T1000 (cell line): ENCODE data around the gene AUNIP.

Experiments
- DNase-seq: peaks from one replicate; lab custom pipeline; 2025; ENCODE audit warnings: mixed read lengths; lab: John Stamatoyannopoulos, UW

The AUNIP gene

DNA sequence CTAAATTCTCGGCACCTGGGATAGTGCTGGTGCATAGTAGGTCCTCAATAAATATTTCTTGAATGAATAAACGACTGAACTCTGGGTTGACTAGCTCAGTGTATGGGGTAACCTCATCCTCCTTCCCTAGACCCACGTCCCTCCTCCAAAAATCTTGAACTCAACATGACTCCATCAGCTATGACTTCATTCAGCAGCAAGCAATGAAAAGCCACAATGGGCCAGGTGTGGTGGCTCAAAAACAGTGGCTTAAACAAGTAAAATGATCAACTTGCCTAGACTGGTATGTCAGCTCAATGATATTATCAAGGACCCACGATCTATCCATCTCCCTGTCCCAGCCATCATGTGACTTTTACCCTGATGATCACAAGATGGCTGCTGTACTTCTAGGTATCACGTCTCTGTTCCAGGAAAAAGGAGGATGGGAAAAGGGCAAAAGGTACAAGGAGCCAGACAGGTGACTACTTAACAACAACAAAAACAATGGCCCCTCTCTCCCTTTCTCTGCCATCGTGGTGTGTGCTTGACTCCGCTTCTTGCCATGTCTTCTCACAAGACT lies 29.2 kb upstream of the AUNIP start:
- DNase-seq = no peak

- no peak for DNase-seq
Observed at GRCh38 chr1:25885602-25886001, 26.3 kb upstream of the AUNIP start.

- no peak for DNase-seq
Observed at GRCh38 chr1:25881266-25881665, 22.0 kb upstream of the AUNIP start.

DNA sequence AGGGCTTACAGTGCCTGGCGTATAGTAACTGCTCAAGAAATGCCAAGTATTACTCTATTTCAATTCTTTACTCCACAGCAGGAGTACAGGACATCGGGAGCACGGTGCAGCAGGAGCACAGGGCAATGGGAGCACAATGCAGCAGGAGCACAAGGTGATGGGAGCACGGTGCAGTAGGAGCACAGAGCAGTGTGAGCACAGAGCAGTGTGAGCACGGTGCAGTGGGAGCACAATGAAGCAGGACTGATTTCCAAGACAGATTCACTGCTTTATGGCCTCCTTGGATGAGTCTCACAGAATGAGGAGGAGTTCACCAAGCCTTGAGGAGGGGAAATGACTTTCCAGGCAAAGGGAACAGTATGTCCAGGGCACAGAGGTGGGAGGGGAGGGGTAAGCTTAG lies 21.3 kb upstream of the AUNIP start:
- no peak for DNase-seq

- no peak for DNase-seq
Observed at GRCh38 chr1:25879675-25880074, 20.4 kb upstream of the AUNIP start.

DNA sequence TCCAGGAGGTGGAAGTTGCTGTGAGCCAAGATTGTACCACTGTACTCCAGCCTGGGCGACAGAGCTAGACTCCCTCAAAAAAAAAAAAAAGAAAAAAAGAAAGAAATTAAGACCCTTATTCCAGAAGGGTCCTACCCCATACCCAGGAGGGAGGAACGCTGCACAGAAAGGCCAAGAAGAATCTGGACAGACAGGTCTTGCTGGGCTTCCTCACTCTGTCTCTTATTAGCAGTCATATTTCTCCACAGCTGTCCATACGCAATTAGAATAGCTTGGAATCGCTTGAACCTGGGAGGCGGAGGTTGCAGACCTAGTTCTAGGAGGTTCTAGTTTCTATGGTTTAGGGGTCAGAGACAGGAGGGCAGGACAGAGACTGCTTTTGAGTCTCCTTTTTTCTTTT lies 19.4 kb upstream of the AUNIP start:
- DNase-seq = no peak

DNA sequence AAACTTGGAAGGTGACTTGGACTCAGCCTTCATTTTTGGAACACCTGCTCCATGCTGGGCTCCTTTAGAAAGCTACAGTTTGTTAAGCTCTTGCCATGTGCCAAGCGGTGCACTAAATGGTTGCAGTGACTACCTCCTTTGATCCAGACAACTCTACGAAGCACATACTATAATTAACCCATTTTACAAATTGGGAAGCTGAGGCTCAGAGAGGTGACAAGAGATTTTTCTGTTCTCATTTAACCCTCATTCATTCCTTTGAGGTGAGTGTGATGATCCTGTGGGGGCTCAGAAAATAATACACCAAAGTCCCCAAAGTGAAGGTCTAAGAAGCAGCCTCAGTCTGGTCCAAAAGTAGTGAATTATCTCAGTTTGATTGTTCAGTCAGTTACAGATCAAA lies 17.9 kb upstream of the AUNIP start:
- no peak for DNase-seq

GRCh38 chr1:25876693-25877077 lies 17.4 kb upstream of the AUNIP start:
- no peak for DNase-seq

DNA sequence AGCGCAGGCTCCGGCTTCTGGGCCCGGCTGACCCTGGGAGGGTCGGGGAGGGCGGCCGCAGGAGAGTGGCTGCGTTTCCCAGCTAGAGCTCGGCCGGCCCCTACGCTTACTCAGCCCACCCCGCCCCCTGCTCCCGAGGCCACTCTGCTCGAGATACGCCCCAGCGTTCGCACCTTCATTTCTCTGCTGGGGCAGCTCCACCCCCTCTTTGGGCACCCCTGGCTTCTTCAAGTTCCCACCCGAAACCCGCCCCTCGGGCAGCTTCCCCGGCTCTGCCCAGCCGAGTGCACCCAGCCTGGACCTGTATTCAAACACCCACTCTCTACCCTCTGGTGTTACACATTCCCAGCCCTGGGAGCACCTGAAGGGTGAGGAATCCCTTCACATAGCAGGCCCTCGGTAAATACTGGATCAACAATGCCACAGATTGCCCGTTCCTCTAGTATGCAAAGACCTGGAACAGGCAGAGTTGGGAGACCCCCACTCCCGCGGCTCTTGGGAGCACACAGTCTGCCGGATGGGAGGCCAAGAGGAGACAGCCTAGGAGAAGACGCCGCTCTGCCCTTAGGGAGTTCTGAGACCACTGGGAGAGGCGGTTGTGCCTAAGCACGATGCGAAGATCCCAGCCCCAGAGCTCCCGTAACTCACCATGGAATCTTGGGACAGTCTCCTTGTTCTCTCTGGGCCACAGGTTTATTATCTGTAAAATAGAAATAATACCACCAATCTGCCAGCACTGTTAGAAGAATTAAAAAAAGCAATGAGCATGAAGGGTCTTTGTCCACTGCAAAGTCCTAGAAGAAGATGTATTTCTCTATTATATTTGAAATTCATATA lies 16.8 kb upstream of the AUNIP start:
- DNase-seq = no peak

DNA sequence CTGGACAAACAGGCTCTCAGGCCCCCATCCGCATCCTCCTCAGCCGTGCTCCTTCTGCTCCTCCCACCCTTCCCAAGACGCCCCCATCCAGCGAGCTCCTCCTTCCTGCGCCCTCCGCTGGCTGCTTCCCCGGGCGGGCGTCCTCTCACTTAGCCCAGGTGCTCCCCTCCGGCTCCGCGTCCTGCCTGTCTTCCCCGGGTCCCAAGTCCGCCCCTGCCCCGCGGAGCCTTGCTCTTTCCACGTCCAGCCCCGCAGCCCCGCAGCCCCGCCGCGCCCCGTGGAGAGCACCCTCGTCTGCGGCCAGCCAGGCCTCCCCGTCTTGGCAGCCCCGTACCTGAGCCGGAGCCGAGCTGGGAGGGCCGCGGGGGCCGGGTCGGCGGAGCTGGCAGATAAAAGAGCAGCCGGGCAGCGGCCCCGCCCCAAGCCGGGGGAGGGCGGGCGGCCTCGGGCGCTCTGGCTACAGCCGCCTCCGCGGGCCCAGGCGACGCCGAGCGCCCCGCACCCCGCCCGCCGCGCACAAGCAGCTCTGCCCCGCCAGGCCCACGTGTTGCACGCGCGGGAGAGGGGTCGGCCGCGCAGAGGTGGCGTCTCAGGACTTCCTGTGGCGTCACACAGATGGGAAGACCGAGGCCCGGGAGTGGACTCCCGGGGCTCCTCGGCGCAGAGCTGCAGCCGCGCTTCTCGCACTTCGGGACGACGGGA lies 16.0 kb upstream of the AUNIP start, which contains the start of gene PAQR7:
TSS of gene PAQR7 (minus strand) at position 555 of the 702 bp plus-strand sequence. CDS start 11,869 bp downstream, outside the sequence.
- DNase-seq = peak; percentile 69

- DNase-seq = no peak
Observed at GRCh38 chr1:25874635-25875153, 15.4 kb upstream of the AUNIP start.

GRCh38 chr1:25874209-25874608 lies 15.0 kb upstream of the AUNIP start:
- DNase-seq = no peak

DNA sequence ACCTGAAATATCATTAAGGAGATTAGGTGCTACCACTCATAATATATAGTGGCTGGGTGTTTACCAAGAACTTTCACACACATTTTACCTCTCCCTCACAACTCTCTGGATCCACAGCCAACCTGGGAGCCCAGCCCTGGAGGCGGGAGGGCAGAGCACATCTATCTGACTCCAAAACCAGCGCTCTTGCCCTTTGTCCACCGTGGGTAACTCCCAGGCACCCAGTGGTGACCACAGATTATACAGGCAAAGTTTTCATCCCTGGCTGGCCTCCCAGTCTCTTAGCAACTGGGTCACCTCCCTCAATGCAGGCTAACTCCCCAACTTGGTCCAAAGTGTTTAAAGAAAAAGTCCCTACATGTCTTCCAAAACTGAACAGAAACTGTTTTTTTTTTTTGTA lies 13.9 kb upstream of the AUNIP start:
- DNase-seq = no peak

GRCh38 chr1:25872713-25873112 lies 13.5 kb upstream of the AUNIP start:
- DNase-seq = no peak

GRCh38 chr1:25871704-25872494 lies 12.6 kb upstream of the AUNIP start:
- DNase-seq = no peak

- no peak for DNase-seq
Observed at GRCh38 chr1:25871086-25871703, 11.9 kb upstream of the AUNIP start.

GRCh38 chr1:25870614-25871013 lies 11.4 kb upstream of the AUNIP start:
- DNase-seq = no peak

DNA sequence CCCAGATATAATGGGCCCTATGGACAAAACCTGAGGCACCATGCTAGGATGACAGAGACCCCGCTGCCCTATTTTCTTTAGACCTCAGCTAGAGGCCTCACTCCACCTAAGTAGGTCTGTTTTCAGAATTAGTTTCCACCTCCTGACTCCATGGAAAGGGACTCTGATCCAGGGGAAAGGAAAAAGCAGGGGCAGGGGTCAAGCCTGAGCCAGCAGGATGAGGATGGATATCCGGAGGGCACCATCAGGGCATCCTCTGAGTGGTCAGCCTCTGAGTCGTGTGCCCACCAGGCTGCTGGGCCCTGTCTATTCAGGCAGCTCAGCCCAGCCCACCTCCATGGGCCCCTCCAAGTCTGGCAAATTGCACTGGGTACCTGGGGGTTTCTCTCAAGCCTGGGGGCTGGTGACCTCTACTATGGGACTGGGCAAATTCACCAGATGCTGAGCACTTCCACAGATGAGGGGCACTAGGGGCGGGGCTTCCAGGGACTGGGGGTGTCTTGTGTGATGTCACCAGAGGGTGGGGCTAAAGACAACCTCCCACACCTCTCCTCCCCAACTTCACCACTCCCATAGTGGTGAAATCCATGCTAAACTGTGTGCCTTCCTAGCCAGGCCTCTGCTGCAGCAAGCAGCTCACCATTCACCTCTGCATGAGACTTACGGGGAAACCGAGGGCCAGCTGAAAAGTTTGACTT lies 10.8 kb upstream of the AUNIP start:
- DNase-seq = no peak

GRCh38 chr1:25867210-25867991 lies 8.1 kb upstream of the AUNIP start:
- no peak for DNase-seq

DNA sequence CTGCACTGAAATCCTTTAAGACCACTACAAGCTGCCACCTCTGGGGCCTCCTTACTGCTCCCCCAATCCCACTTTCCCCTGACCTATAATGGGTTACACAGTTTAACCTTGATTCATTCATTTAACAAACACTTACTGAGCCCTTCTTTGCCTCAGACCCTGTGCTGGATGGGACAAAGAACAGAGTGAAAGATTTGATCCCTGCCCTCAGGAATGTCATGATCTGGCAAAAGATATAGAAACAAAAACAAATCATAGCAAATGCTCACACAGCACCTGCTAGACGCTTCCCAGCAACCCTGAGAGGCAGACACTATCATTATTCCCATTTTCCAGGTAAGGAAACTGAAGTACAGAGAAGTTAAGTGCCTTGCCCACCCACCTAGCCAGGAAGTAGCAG lies 7.0 kb upstream of the AUNIP start:
- no peak for DNase-seq
